Loucy (cell line): ENCODE results near the gene ARPIN.
"Not testable (repeated sequence)": the region's sequence is repeated elsewhere in the genome, so short reads cannot be mapped to it uniquely, and the experiment has no call there.

Experiments
- H2AFZ ChIP-seq: fragments of 200-600 bp; sonication (generic); 2 replicates; pipeline ENCODE4 v1.6.0; 2016; ENCODE audit warnings: antibody characterized with exemption, mild to moderate bottlenecking, low read length, moderate library complexity
- H3F3A ChIP-seq: fragments of 200-600 bp; 2 replicates; pipeline ENCODE4 v1.6.0; 2016; ENCODE audit warnings: antibody characterized with exemption, low read depth, mild to moderate bottlenecking
- H3K27me3 ChIP-seq: fragments of 200-600 bp; sonication (generic); 2 replicates; pipeline ENCODE4 v1.6.1; 2014; ENCODE audit warnings: low read length, mild to moderate bottlenecking; ENCODE audit not compliant: insufficient read depth, poor library complexity, severe bottlenecking
- H3K36me3 ChIP-seq: fragments of 200-600 bp; sonication (generic); 2 replicates; pipeline ENCODE4 v1.6.1; 2016; ENCODE audit warnings: low read length; ENCODE audit not compliant: insufficient read depth
- H3K4me1 ChIP-seq: fragments of 200-600 bp; sonication (generic); 2 replicates; pipeline ENCODE4 v1.5.1; 2014; ENCODE audit warnings: low read length, mild to moderate bottlenecking; ENCODE audit not compliant: insufficient read depth, poor library complexity, severe bottlenecking
- H3K4me2 ChIP-seq: fragments of 200-600 bp; sonication (generic); 2 replicates; pipeline ENCODE4 v1.6.0; 2014; ENCODE audit warnings: antibody characterized with exemption, low read length, low read depth, mild to moderate bottlenecking; ENCODE audit not compliant: poor library complexity, severe bottlenecking
- H3K4me3 ChIP-seq: fragments of 200-600 bp; sonication (generic); 2 replicates; pipeline ENCODE4 v1.5.1; 2014; ENCODE audit warnings: low read length, mild to moderate bottlenecking, mixed read lengths; ENCODE audit not compliant: poor library complexity, severe bottlenecking
- H3K79me2 ChIP-seq: fragments of 200-600 bp; sonication (generic); 2 replicates; pipeline ENCODE4 v1.6.1; 2014; ENCODE audit warnings: low read length; ENCODE audit not compliant: insufficient read depth
- H3K9ac ChIP-seq: fragments of 200-600 bp; sonication (generic); 2 replicates; pipeline ENCODE4 v1.6.0; 2014; ENCODE audit warnings: mild to moderate bottlenecking, low read depth, low read length, moderate library complexity; ENCODE audit not compliant: poor library complexity, severe bottlenecking
- H3K9me2 ChIP-seq: fragments of 200-600 bp; sonication (generic); replicated peaks from 2 replicates; pipeline ENCODE4 v1.6.1; 2016; ENCODE audit warnings: low read depth, low read length, mixed read lengths
- H3K9me3 ChIP-seq: fragments of 200-600 bp; sonication (generic); 2 replicates; pipeline ENCODE4 v1.6.1; 2014; ENCODE audit warnings: mild to moderate bottlenecking, antibody characterized with exemption, low read length, low read depth; ENCODE audit not compliant: insufficient read depth
- H4K20me1 ChIP-seq: fragments of 200-600 bp; sonication (generic); 2 replicates; pipeline ENCODE4 v1.6.0; 2014; ENCODE audit warnings: antibody characterized with exemption, low read length, mild to moderate bottlenecking; ENCODE audit not compliant: insufficient read depth, poor library complexity, severe bottlenecking
- EZH2phosphoT487 ChIP-seq: fragments of 200-600 bp; IDR thresholded peaks from 2 replicates; pipeline ENCODE4 v1.6.1; 2018; ENCODE audit warnings: antibody characterized with exemption, mild to moderate bottlenecking, moderate library complexity, borderline replicate concordance
- TF ChIP-seq, protein P1 (sequence below): fragments of 200-600 bp; sonication (generic); conservative IDR thresholded peaks from 2 replicates; pipeline ENCODE4 v1.5.1; 2014; ENCODE audit warnings: mild to moderate bottlenecking, antibody characterized with exemption, low read length

The ARPIN gene

DNA sequence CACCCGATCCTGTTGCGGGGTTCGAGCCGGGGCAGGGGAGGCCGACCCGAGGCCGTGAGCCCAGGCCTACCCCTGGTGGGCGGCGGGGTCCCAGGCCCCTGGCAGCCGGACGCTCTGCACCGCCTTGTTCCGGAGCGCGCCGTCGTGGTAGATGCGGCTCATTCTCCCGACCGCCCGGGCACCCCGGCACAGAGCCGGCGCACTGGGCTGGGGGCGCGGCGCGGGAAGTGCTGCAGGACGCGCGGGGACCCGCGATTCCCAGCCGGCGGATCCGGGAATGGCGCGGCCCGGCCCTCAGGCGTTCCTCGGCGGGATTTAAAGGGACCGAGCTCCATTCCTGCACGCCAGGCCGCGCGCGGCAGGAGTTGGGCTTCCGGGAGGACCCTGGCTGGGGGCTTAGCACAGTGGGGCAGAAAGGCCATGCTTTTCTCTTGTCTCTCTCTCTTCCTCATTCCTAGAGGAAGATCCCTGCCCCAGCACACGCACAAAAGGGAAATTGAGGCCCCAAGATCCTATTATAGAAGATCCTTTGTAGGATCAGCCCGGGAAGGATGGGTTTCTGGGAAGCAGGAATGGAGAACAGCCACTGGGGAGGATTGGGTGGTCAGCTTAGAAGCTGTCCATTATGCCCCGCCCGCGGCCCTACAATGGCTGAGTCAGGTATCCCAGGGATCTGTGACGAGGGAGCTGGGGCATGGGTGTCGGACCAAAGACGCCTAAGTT, at the start of gene ARPIN:
Gene ARPIN, minus strand, starts transcription at position 279 of the 723 bp plus-strand sequence. Its CDS starts 117 bp downstream, at position 162.
- no peak within 1 kb of the TSS for H3K4me3 ChIP-seq
- no peak within 1 kb of the TSS for H2AFZ ChIP-seq
- H3F3A ChIP-seq = no peaks in the 10 kb centered on the region

DNA sequence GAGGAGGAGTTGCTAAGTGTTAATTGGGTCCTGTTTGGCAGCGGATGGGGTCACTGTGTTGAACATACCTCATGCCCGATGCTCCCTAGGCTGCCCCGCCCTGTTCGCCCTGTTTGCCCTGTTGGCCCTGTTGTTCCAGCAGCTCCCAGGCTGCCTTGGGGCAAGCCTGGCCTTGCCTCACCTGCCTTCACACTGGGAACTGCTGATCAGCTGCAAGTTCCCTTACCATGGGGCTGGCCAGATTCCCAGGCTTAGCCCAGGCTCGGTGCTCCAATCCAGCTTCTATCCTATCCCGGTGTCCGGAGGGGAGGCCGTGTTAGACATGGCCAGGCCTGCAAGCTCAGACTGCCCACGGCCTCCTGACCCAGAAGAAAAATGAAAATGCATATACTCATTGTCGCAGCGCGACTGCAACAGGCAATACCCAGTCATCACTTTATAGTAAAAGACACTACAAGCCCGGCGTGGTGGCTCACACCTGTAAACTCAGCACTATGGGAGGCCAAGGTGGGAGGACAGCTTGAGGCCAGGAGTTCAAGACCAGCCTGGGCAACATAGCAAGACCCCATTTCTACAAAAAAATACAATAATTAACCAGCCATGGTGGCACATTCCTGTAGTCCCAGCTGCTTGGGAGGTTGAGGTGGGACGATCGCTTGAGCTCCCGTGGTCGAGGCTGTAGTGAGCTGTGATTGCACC, 45.5 kb upstream of the ARPIN start:
- Histone ChIP-seq H3K4me1 (no peaks in the 10 kb centered on the region), H2AFZ (no peak overlapping the region), H4K20me1 (no peaks in the 10 kb centered on the region), H3F3A (no peaks in the 10 kb centered on the region), H3K9me2 (no peaks in the 10 kb centered on the region), H3K27me3 (no peaks in the 10 kb centered on the region), H3K4me3 (no peak overlapping the region), H3K9ac (no peak overlapping the region), H3K36me3 (no peaks in the 10 kb centered on the region), H3K79me2 (no peaks in the 10 kb centered on the region), H3K4me2 (no peak overlapping the region), H3K9me3 (no peaks in the 10 kb centered on the region)
- TF ChIP-seq, protein P1, sequence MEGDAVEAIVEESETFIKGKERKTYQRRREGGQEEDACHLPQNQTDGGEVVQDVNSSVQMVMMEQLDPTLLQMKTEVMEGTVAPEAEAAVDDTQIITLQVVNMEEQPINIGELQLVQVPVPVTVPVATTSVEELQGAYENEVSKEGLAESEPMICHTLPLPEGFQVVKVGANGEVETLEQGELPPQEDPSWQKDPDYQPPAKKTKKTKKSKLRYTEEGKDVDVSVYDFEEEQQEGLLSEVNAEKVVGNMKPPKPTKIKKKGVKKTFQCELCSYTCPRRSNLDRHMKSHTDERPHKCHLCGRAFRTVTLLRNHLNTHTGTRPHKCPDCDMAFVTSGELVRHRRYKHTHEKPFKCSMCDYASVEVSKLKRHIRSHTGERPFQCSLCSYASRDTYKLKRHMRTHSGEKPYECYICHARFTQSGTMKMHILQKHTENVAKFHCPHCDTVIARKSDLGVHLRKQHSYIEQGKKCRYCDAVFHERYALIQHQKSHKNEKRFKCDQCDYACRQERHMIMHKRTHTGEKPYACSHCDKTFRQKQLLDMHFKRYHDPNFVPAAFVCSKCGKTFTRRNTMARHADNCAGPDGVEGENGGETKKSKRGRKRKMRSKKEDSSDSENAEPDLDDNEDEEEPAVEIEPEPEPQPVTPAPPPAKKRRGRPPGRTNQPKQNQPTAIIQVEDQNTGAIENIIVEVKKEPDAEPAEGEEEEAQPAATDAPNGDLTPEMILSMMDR = no peak
- no peak for TF ChIP-seq EZH2phosphoT487

More for the DNA sequence above, at the start of gene ARPIN:
- H3K79me2 ChIP-seq = no peaks in the 10 kb centered on the region
- no peaks in the 10 kb centered on the region for H3K27me3 ChIP-seq
- no peaks in the 10 kb centered on the region for H4K20me1 ChIP-seq
- no peaks in the 10 kb centered on the region for H3K36me3 ChIP-seq
- TF ChIP-seq EZH2phosphoT487 = no peak
- TF ChIP-seq, protein P1 = no peak
- H3K9me3 ChIP-seq = no peaks in the 10 kb centered on the region
- no peaks in the 10 kb centered on the region for H3K4me1 ChIP-seq
- no peak within 1 kb of the TSS for H3K4me2 ChIP-seq
- H3K9ac ChIP-seq = no peak within 1 kb of the TSS
- no peaks in the 10 kb centered on the region for H3K9me2 ChIP-seq

DNA sequence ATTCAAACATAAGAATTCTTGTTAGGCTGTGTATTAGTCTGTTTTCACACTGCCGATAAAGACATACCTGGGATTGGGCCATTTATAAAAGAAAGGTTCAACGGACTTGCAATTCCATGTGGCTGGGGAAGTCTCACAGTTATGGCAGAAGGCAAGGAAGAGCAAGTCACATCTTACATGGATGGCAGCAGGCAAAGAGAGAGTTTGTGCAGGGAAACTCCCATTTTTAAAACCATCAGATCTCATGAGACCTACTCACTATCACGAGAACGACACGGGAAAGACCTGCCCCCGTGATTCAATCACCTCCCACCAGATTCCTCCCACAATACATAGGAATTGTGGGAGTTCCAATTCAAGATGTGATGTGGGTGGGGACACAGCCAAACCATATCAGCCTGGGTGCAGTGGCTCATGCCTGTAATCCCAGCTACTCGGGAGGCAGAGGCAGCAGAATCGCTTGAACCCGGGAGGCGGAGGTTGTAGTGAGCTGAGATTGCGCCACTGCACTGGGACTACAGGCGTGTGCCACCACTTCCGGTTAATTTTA, 42.8 kb upstream of the ARPIN start:
- not testable (repeated sequence) for H3K4me1 ChIP-seq, H3K9me3 ChIP-seq, H3K9me2 ChIP-seq, H3K9ac ChIP-seq, H2AFZ ChIP-seq, H3K4me2 ChIP-seq, H3K36me3 ChIP-seq, H3F3A ChIP-seq, H3K4me3 ChIP-seq, H3K27me3 ChIP-seq, H3K79me2 ChIP-seq, H4K20me1 ChIP-seq
